ENCODE data around the gene SLA2. TPM values are rescaled to one million over a fixed set of nuclear protein-coding genes. Genes with fewer than 3 reads are reported as not detected.

The SLA2 gene
- total and polyA plus RNA-seq, 2 of the 4 experiments (the other 2 are of a cell fraction), result 0.03 TPM; not detected in 1

DNA sequence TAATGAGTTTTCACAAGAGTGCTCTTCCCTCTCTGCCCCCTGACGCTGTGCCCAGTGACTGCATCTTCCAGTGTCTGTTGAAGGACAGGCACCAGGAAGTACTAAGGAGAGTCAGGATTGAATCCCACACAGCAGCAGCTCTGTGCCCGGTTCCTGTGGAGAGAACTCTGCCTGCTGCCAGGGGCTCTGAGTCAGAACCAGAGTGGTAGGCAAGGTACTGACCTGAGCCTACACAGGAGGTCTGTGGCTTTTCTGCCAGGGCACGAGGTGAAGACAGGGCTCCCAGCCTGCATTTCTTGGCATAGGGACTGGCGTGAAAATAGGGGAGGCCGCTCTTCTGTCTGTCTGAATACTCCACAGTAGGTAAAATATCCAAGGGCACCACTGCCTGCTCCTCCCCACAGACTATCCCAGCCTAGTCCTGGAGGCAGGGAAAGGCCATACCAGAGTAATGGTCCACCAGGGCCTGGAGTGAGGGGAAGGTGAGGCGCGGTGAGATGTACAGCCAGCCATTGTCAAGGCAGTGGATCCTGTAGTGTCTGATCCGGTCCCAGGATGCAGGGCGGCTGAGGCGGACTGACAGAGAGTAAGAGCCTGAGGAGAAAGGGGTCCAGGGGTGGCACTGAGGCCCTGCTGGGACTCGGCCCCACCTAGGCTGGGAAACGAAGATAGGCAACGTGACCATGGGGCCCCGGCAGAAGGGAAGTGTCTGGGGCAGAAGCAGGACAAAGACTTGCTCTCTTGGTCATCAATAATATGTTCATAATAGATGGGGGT is 31.0 kb downstream of the SLA2 start:
- Histone ChIP-seq H3K27ac (ENCODE audit: insufficient read depth, low read length) (no peak overlapping the region), H2AFZ (replicated peaks; ENCODE audit: low read length, poor library complexity) (no peak overlapping the region), H4K91ac (ENCODE audit: insufficient read depth, low read depth, low read length) (no peak overlapping the region), H4K5ac (ENCODE audit: low read depth, low read length) (no peak overlapping the region), H3K4me3 (ENCODE audit: insufficient read depth, low read depth, low read length) (no peak overlapping the region), H2AK5ac (ENCODE audit: low read depth, low read length) (no peak overlapping the region), H3K14ac (replicated peaks; ENCODE audit: low read depth, low read length) (no peak overlapping the region), H2AK9ac (replicated peaks; ENCODE audit: low read depth, low read length, poor library complexity) (no peak overlapping the region), H3K9me1 (ENCODE audit: insufficient read depth, low read length) (no peaks in the 10 kb centered on the region), H3K23ac (ENCODE audit: low read depth, low read length) (no peak overlapping the region), H3K9me3 (ENCODE audit: control insufficient read depth, insufficient read depth, low read length) (no peaks in the 10 kb centered on the region), H2BK15ac (ENCODE audit: low read depth, low read length) (no peak overlapping the region), H3K79me1 (ENCODE audit: low read depth in 1 of 2, low read length in 2 of 2) (peaks cover 3 to 7% of the 10 kb centered on the region in 2 experiments; a peak in 2 of 4 replicates), H3K4me2 (ENCODE audit: low read depth, low read length) (no peak overlapping the region), H3K4me1 (ENCODE audit: control insufficient read depth, insufficient read depth, low read length) (no peaks in the 10 kb centered on the region), H3K36me3 (ENCODE audit: control insufficient read depth, insufficient read depth, low read length) (peaks cover 37% of the 10 kb centered on the region), H2BK5ac (ENCODE audit: low read depth, low read length, poor library complexity, severe bottlenecking) (no peak overlapping the region), H3K4ac (ENCODE audit: low read depth, low read length) (no peak overlapping the region), H3K56ac (ENCODE audit: extremely low read depth, insufficient read depth, low read length) (no peak overlapping the region), H3K18ac (ENCODE audit: low read depth, low read length) (no peak overlapping the region), H2BK20ac (ENCODE audit: low read depth, low read length) (no peak overlapping the region), H2BK120ac (ENCODE audit: low read depth, low read length) (no peak overlapping the region), H3K27me3 (ENCODE audit: control insufficient read depth, insufficient read depth, low read length) (no peaks in the 10 kb centered on the region), H4K20me1 (ENCODE audit: insufficient read depth, low read length) (peaks cover 8% of the 10 kb centered on the region; the same call in 1 of the 2 replicates), H4K8ac (ENCODE audit: low read depth in 2 of 2, low read length in 2 of 2) (no peak overlapping the region), H3K9ac (ENCODE audit: low read depth, low read length) (no peak overlapping the region)
- DNase-seq, result no peak
- BruUV-seq (replicated peaks), result no TSS peak
- no peak for ATAC-seq (ENCODE audit: low read depth)
- CTCF ChIA-PET, result no interaction called here
- intact Hi-C loops (cut with micrococcal nuclease) (loop anchor here (10.0 kb wide), 1 partner anchor 270 kb away; no protein-coding TSS in a partner anchor), dilution Hi-C loops (cut with HindIII; ENCODE audit: low sequenced_read_pairs, unreplicated experiment) (no loop called here), in situ Hi-C loops (cut with MboI; ENCODE audit: low sequenced_read_pairs) (loop anchor here (5.0 to 10.0 kb wide), 2 partner anchors 140 to 272 kb away; no protein-coding TSS in a partner anchor)
- 100% methylated on average over 4 of the region's 14 CpGs; no CpG with 5 or more reads in 1 of the 2 experiments for WGBS, 2 experiments (ENCODE audit: extremely low coverage in 2 of 2, insufficient read length in 1 of 2)
- POLR2A ChIA-PET (ENCODE audit: unreplicated experiment), result no interaction called here
- TF ChIP-seq RCOR1 (IDR thresholded peaks at IDR 0.05; ENCODE audit: insufficient replicate concordance, low read length), result no peak
- TF ChIP-seq, protein P1, sequence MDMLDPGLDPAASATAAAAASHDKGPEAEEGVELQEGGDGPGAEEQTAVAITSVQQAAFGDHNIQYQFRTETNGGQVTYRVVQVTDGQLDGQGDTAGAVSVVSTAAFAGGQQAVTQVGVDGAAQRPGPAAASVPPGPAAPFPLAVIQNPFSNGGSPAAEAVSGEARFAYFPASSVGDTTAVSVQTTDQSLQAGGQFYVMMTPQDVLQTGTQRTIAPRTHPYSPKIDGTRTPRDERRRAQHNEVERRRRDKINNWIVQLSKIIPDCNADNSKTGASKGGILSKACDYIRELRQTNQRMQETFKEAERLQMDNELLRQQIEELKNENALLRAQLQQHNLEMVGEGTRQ (IDR thresholded peaks at IDR 0.05; ENCODE audit: low read depth, low read length), result no peak
- TF ChIP-seq MAZ (IDR thresholded peaks at IDR 0.05; ENCODE audit: borderline replicate concordance, low read depth, low read length), result no peak
- no peak for TF ChIP-seq BHLHE40 (IDR thresholded peaks at IDR 0.05; ENCODE audit: low read depth, low read length)
- no peak for TF ChIP-seq MAFK (IDR thresholded peaks at IDR 0.05; ENCODE audit: low read depth, low read length)
- TF ChIP-seq FOS (IDR thresholded peaks at IDR 0.05; ENCODE audit: low read depth, low read length), result no peak
- TF ChIP-seq NFE2L2 (IDR thresholded peaks at IDR 0.05; ENCODE audit: low read depth, low read length), result no peak
- TF ChIP-seq CEBPB (IDR thresholded peaks at IDR 0.05; ENCODE audit: low read depth, low read length), result no peak
- TF ChIP-seq MXI1 (IDR thresholded peaks at IDR 0.05; ENCODE audit: borderline replicate concordance, low read depth, low read length), result no peak
- TF ChIP-seq, protein P2, sequence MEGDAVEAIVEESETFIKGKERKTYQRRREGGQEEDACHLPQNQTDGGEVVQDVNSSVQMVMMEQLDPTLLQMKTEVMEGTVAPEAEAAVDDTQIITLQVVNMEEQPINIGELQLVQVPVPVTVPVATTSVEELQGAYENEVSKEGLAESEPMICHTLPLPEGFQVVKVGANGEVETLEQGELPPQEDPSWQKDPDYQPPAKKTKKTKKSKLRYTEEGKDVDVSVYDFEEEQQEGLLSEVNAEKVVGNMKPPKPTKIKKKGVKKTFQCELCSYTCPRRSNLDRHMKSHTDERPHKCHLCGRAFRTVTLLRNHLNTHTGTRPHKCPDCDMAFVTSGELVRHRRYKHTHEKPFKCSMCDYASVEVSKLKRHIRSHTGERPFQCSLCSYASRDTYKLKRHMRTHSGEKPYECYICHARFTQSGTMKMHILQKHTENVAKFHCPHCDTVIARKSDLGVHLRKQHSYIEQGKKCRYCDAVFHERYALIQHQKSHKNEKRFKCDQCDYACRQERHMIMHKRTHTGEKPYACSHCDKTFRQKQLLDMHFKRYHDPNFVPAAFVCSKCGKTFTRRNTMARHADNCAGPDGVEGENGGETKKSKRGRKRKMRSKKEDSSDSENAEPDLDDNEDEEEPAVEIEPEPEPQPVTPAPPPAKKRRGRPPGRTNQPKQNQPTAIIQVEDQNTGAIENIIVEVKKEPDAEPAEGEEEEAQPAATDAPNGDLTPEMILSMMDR (conservative IDR thresholded peaks at IDR 0.05; ENCODE audit: low read depth, low read length), result no peak

Data from IMR-90 (cell line).